ENCODE results near the gene BBX. TPM values are rescaled to one million over a fixed set of nuclear protein-coding genes. Genes with fewer than 3 reads are reported as not detected.

BBX gene
- total RNA-seq, 1 donor from 2014 or later, result 37.2 TPM

- DNase-seq, result no peak
- Mint-ChIP-seq H3K4me1 (peaks cover 2% of the 10 kb centered on the region), H3K4me3 (no peak overlapping the region), H3K27ac (no peak overlapping the region), H3K36me3 (ENCODE audit: low read depth) (no peaks in the 10 kb centered on the region), H3K27me3 (no peaks in the 10 kb centered on the region), H3K9me3 (no peaks in the 10 kb centered on the region)
- intact Hi-C loops (cut with micrococcal nuclease), result no loop called here
These were observed 176.9 kb downstream of the BBX start for GRCh38 chr3:107699682-107700081.

DNA sequence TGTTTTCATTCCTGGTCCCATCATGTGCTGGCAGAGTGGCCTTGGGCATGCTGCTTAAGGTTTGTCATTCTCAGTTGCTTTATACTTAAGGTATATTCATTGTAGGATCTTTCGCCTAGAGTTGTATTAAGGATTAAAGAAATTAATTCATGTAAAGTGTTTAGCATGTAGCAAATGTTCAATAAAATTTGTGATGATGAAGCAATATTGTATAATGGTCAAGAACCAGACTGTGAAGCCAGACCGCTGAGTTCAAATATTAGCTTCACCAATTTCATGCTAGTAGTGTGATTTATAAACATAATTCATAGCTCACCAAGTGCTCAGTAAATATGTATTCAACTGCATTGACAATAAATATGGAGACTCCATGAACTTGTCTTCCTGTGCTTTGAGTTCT, 178.5 kb downstream of the BBX start:
- no peak overlapping the region for H3K4me3 Mint-ChIP-seq
- H3K27ac Mint-ChIP-seq, result no peak overlapping the region
- no peaks in the 10 kb centered on the region for H3K27me3 Mint-ChIP-seq
- H3K4me1 Mint-ChIP-seq, result peaks cover 2% of the 10 kb centered on the region
- intact Hi-C loops (cut with micrococcal nuclease), result no loop called here
- H3K9me3 Mint-ChIP-seq, result no peaks in the 10 kb centered on the region
- no peak for DNase-seq
- H3K36me3 Mint-ChIP-seq (ENCODE audit: low read depth), result no peaks in the 10 kb centered on the region

GRCh38 chr3:107704477-107704876, 181.7 kb downstream of the BBX start:
- no peaks in the 10 kb centered on the region for H3K36me3 Mint-ChIP-seq (ENCODE audit: low read depth)
- DNase-seq, result no peak
- H3K4me3 Mint-ChIP-seq, result no peak overlapping the region
- no peak overlapping the region for H3K27ac Mint-ChIP-seq
- intact Hi-C loops (cut with micrococcal nuclease), result no loop called here
- peaks cover 2% of the 10 kb centered on the region for H3K4me1 Mint-ChIP-seq
- no peaks in the 10 kb centered on the region for H3K9me3 Mint-ChIP-seq
- no peaks in the 10 kb centered on the region for H3K27me3 Mint-ChIP-seq

DNA sequence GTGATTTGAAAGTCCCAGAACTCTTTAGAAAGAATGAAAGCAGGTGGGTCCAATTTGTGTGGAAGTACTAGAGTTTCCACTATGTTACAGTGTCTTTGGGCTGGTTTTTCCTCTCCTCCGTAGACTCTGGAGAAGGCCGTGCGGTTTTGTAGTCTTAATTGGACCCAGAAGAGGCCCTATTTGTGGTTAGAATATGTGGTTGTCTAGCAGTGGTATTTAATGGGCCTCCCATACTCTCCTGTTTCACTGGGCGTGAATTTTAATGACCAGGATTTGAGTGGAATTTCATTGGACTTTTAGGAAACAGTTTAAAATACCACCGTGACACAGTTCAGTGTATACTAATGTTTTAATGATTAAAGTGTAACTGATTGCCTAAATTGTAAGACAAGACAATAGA, 182.3 kb downstream of the BBX start:
- Mint-ChIP-seq H3K4me3 (no peak overlapping the region), H3K4me1 (peaks cover 2% of the 10 kb centered on the region), H3K9me3 (no peaks in the 10 kb centered on the region), H3K27me3 (no peaks in the 10 kb centered on the region), H3K27ac (no peak overlapping the region), H3K36me3 (ENCODE audit: low read depth) (no peaks in the 10 kb centered on the region)
- no peak for DNase-seq
- intact Hi-C loops (cut with micrococcal nuclease), result no loop called here

GRCh38 chr3:107710851-107711250, 188.1 kb downstream of the BBX start:
- Mint-ChIP-seq H3K4me1 (peaks cover 2% of the 10 kb centered on the region), H3K27me3 (no peaks in the 10 kb centered on the region), H3K4me3 (no peak overlapping the region), H3K36me3 (ENCODE audit: low read depth) (peaks cover 17% of the 10 kb centered on the region), H3K27ac (no peak overlapping the region), H3K9me3 (no peaks in the 10 kb centered on the region)
- intact Hi-C loops (cut with micrococcal nuclease), result no loop called here
- no peak for DNase-seq

DNA sequence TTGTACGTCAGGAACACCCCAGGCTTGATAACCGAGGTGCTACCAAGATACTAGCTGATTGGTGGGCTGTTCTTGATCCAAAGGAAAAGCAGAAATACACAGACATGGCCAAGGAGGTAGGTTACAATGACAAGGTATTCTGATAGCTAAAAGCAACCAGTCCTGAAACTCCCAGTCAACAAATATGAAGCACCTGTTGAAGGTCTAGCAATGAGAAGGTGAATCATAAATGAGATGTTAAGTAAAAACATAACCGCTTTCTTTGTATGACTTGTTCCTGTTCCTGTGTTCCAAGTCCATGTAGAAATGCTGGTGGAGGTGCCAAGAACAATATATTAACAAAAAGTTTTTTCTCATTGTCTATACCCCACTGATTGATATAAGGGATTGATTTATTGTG, 194.0 kb downstream of the BBX start:
- H3K36me3 Mint-ChIP-seq (ENCODE audit: low read depth), result peaks cover 19% of the 10 kb centered on the region
- no peaks in the 10 kb centered on the region for H3K4me1 Mint-ChIP-seq
- DNase-seq, result no peak
- H3K27ac Mint-ChIP-seq, result no peak overlapping the region
- no peak overlapping the region for H3K4me3 Mint-ChIP-seq
- H3K9me3 Mint-ChIP-seq, result no peaks in the 10 kb centered on the region
- intact Hi-C loops (cut with micrococcal nuclease), result no loop called here
- H3K27me3 Mint-ChIP-seq, result no peaks in the 10 kb centered on the region

DNA sequence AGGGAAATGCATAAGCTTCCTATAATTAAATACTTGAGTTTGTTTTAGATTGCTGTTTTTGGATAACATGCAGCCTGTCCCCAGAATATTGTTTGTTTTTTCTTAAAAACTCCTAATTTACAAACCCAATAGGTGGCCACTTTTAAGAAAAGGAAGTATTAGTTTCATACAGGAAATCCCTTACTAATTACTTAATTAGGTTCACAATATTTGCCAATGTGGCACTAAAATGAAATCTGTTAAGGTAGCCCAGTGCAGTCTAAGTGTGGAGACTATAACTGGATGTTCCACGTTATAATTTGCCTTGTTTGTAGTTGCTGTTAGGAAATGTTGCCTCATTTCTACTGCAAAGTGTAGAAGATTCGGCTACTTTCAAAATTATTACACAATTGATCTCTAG, 195.8 kb downstream of the BBX start:
- Mint-ChIP-seq H3K27me3 (no peaks in the 10 kb centered on the region), H3K27ac (no peak overlapping the region), H3K9me3 (no peaks in the 10 kb centered on the region), H3K4me1 (no peaks in the 10 kb centered on the region), H3K36me3 (ENCODE audit: low read depth) (peaks cover 15% of the 10 kb centered on the region), H3K4me3 (no peak overlapping the region)
- intact Hi-C loops (cut with micrococcal nuclease), result no loop called here
- DNase-seq, result no peak

GRCh38 chr3:107727102-107727501, 204.3 kb downstream of the BBX start:
- intact Hi-C loops (cut with micrococcal nuclease), result no loop called here
- no peaks in the 10 kb centered on the region for H3K9me3 Mint-ChIP-seq
- no peak for DNase-seq
- peaks cover 4% of the 10 kb centered on the region for H3K4me1 Mint-ChIP-seq
- no peak overlapping the region for H3K4me3 Mint-ChIP-seq
- peaks cover 23% of the 10 kb centered on the region for H3K36me3 Mint-ChIP-seq (ENCODE audit: low read depth)
- no peak overlapping the region for H3K27ac Mint-ChIP-seq
- no peaks in the 10 kb centered on the region for H3K27me3 Mint-ChIP-seq

DNA sequence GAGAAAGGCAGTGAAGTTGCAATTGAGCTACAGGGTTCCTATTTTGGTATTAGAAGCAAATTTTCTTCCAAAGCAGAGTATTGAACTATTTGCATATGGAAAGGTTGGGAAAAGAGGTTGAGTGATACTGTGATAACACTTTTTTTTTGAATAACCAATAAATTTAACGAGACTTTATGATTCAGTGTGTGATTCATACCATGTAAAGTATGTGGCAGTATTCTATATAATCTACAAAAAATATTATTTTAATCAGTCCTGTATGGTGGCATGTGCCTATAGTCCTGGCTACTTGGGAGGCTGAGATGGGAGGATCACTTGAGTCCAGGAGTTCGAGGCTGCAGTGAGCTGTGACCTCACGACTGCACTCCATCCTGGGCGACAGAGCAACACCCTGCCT, 206.9 kb downstream of the BBX start:
- Mint-ChIP-seq H3K27me3 (no peaks in the 10 kb centered on the region), H3K9me3 (no peaks in the 10 kb centered on the region), H3K4me3 (no peak overlapping the region), H3K36me3 (ENCODE audit: low read depth) (peaks cover 26% of the 10 kb centered on the region), H3K4me1 (peaks cover 4% of the 10 kb centered on the region), H3K27ac (no peak overlapping the region)
- intact Hi-C loops (cut with micrococcal nuclease), result no loop called here
- DNase-seq, result no peak

DNA sequence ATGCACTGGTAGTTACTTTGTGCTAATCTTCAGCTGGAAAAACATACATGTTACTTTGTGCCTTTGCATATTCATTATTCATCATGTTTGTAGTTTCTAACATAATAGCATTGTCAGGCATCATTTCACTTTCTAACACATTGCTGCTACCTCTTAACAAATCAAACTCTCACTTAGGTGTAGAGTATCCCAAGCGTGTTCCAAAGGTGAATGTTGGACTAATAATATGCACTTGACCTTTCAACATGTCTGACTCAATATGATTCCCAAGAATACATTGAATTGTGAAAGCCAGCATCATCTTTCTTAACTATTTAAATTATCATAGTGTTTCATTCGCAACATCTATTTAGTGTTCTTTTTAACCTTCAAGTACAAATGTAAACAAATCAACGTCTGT, 211.6 kb downstream of the BBX start:
- H3K27ac Mint-ChIP-seq, result no peak overlapping the region

DNA sequence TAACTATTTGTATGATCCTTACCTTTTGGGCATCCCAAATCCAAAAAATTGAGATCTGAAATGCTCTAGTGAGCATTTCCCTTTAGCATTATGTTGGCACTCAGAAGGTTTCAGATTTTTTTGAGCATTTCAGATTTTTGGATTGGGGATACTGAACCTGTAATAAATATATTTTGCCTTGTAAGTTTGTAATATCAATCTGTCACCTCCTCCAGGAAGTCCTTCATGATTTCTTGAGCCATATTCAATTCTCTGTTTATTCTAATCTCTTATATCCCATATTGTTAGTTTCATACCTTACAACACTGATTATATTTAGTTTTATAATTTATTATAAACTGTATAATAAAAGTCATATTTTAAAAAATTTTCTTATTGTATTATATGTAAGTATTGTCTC, 215.2 kb downstream of the BBX start:
- Mint-ChIP-seq H3K27ac (no peak overlapping the region), H3K9me3 (no peaks in the 10 kb centered on the region), H3K4me1 (no peaks in the 10 kb centered on the region), H3K27me3 (no peaks in the 10 kb centered on the region), H3K36me3 (ENCODE audit: low read depth) (peaks cover 7% of the 10 kb centered on the region), H3K4me3 (no peak overlapping the region)
- no peak for DNase-seq
- intact Hi-C loops (cut with micrococcal nuclease), result no loop called here

More for the DNA sequence above, 211.6 kb downstream of the BBX start:
- intact Hi-C loops (cut with micrococcal nuclease), result no loop called here
- Mint-ChIP-seq H3K4me1 (peaks cover 2% of the 10 kb centered on the region), H3K9me3 (no peaks in the 10 kb centered on the region), H3K36me3 (ENCODE audit: low read depth) (peaks cover 21% of the 10 kb centered on the region), H3K4me3 (no peak overlapping the region), H3K27me3 (no peaks in the 10 kb centered on the region)
- no peak for DNase-seq

DNA sequence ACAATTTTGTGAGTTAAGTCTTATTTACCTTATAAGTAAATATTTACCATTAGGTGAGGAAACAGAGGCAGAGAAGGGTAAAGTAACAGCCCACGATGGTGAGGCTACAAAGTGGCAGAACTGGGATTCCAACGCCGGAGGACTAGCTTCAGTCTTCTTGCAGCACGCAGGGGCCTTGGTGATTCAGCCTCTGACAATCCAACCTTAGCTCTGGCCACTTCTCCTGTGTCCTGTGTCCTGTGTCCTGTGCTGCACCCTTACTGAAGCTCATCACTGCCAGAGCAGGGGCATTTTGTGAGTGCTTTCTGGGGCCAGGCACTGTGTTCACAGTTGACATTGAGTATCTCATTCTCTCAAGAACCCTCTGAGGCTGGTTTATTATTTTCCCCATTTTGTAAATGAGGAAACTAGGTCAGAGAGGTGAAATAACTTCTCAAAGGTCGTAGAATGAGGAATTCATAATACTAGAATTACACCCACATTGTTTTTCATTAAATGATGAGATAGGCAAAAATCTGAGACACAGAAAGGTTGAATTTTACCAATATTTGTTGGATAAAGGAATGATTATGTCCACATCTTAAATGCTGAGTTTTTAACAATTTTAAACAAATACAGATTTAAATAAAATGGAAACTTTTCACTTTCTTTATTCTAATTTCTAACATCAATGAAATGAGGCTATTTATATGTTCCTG, 215.9 kb downstream of the BBX start:
- Mint-ChIP-seq H3K27me3 (no peaks in the 10 kb centered on the region), H3K9me3 (no peaks in the 10 kb centered on the region)

DNA sequence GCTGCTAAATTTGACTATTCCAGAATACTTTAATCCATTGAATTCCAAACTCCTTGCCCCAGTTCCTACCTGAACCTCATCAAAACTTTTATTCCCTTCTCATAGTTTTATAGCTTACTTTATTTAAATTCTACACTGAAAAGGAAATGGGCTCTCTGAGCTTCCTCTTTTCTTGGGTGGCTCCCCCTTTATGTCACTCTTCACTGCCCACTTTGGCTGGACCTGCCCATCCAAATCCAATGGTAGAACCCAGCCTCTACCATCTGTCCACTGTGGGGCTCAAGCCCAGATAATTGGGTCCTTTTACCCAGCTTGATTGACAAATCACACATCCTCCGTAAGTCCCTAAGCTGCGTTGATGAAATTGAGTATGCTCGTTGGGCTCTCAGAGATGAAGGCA, 216.5 kb downstream of the BBX start:
- no peak overlapping the region for H3K27ac Mint-ChIP-seq
- H3K36me3 Mint-ChIP-seq (ENCODE audit: low read depth), result peaks cover 2% of the 10 kb centered on the region

More for the DNA sequence above, 215.9 kb downstream of the BBX start:
- H3K27ac Mint-ChIP-seq, result no peak overlapping the region
- H3K4me1 Mint-ChIP-seq, result no peaks in the 10 kb centered on the region
- H3K36me3 Mint-ChIP-seq (ENCODE audit: low read depth), result peaks cover 2% of the 10 kb centered on the region
- no peak for DNase-seq
- intact Hi-C loops (cut with micrococcal nuclease), result no loop called here
- no peak overlapping the region for H3K4me3 Mint-ChIP-seq

GRCh38 chr3:107740992-107741896, 218.5 kb downstream of the BBX start:
- Mint-ChIP-seq H3K9me3 (no peaks in the 10 kb centered on the region), H3K27me3 (no peaks in the 10 kb centered on the region), H3K36me3 (ENCODE audit: low read depth) (no peaks in the 10 kb centered on the region), H3K4me1 (no peaks in the 10 kb centered on the region), H3K4me3 (no peak overlapping the region), H3K27ac (no peak overlapping the region)
- intact Hi-C loops (cut with micrococcal nuclease), result loop anchor here (1.0 to 5.0 kb wide), 4 partner anchors 50 to 505 kb away; no protein-coding TSS in a partner anchor
- no peak for DNase-seq

More for the DNA sequence above, 216.5 kb downstream of the BBX start:
- H3K4me1 Mint-ChIP-seq, result no peaks in the 10 kb centered on the region
- intact Hi-C loops (cut with micrococcal nuclease), result no loop called here
- DNase-seq, result no peak
- no peaks in the 10 kb centered on the region for H3K27me3 Mint-ChIP-seq
- no peak overlapping the region for H3K4me3 Mint-ChIP-seq
- H3K9me3 Mint-ChIP-seq, result no peaks in the 10 kb centered on the region
